H1 (cell line): ENCODE results near the gene HLA-DQA2.

Experiments
- ATF3 ChIP-seq: IDR thresholded peaks from 2 replicates; pipeline ENCODE4 v1.6.1; 2011; ENCODE audit warnings: low read depth, mild to moderate bottlenecking, low read length; ENCODE audit not compliant: insufficient read depth
- CEBPB ChIP-seq: IDR thresholded peaks from 2 replicates; pipeline ENCODE4 v1.6.1; 2012; ENCODE audit warnings: low read depth, low read length
- CREB1 ChIP-seq: IDR thresholded peaks from 2 replicates; pipeline ENCODE4 v1.6.1; 2012; ENCODE audit warnings: inconsistent platforms
- CTCF ChIP-seq, 3 experiments: IDR thresholded peaks; 1 replicate in 2 of 3; 2 replicates in 1 of 3; pipeline versions ENCODE4 v1.5.1 to v1.6.1; 2011; ENCODE audit warnings: low read length in 3 of 3, mild to moderate bottlenecking in 3 of 3, inconsistent platforms in 2 of 3, low read depth in 1 of 3, moderate library complexity in 1 of 3; ENCODE audit not compliant: insufficient read depth in 1 of 3; ENCODE audit errors: control extremely low read depth in 1 of 3
- GABPA ChIP-seq: IDR thresholded peaks from 2 replicates; pipeline ENCODE4 v1.6.1; 2011; ENCODE audit warnings: mild to moderate bottlenecking, low read length, moderate library complexity, borderline replicate concordance; ENCODE audit not compliant: insufficient read depth
- RFX5 ChIP-seq: IDR thresholded peaks from 2 replicates; pipeline ENCODE4 v1.6.1; 2011; ENCODE audit warnings: low read depth, low read length, improper control_type of control experiment, borderline replicate concordance
- SUZ12 ChIP-seq: fragments of 200-600 bp; sonication (generic); IDR thresholded peaks from 2 replicates; pipeline ENCODE4 v1.6.1; 2012; ENCODE audit warnings: mild to moderate bottlenecking, inconsistent platforms, low read length, moderate library complexity, mixed read lengths
- USF2 ChIP-seq: IDR thresholded peaks from 2 replicates; pipeline ENCODE4 v1.6.1; 2011; ENCODE audit warnings: low read length, improper control_type of control experiment

- no peak for TF ChIP-seq CEBPB
- TF ChIP-seq SUZ12 = no peak
- TF ChIP-seq ATF3 = no peak
- TF ChIP-seq CTCF (IDR thresholded peaks at IDR 0.05; ENCODE audit: control extremely low read depth in 1 of 3, insufficient read depth in 1 of 3, low read depth in 1 of 3, low read length in 3 of 3) = no peak
- no peak for TF ChIP-seq USF2
- no peak for TF ChIP-seq RFX5
- TF ChIP-seq CREB1 = no peak
- no peak for TF ChIP-seq GABPA
These were observed 18.5 kb downstream of the HLA-DQA2 start for GRCh38 chr6:32759669-32760068.
